Measurements from ENCODE around the gene ADGRV1.

Gene ADGRV1

GRCh38 chr5:90777959-90778358 lies 219.4 kb downstream of the ADGRV1 start:
- Histone ChIP-seq H3K27ac (ENCODE audit: extremely low read depth, low read depth, low read length) (no peak overlapping the region), H3K36me3 (ENCODE audit: control insufficient read depth in 2 of 2, insufficient read depth in 1 of 2, low read length in 2 of 2) (peaks cover 0 to 16% of the 10 kb centered on the region in 2 experiments), H3K4me1 (ENCODE audit: control insufficient read depth, insufficient read depth, low read length) (no peaks in the 10 kb centered on the region), H3K4me3 (ENCODE audit: low read depth, low read length) (no peak overlapping the region), H3K9me3 (ENCODE audit: control insufficient read depth, insufficient read depth, low read depth, low read length) (no peaks in the 10 kb centered on the region)
- ChIA-PET POLR2A (no interaction called here), CTCF (interaction anchor here (0.5 to 1.3 kb wide), 2 partner anchors 69 to 332 kb away, joined by 3 to 4 read pairs; no protein-coding TSS in a partner anchor)
- TF ChIP-seq EGR2 (tag by site-specific recombination; IDR thresholded peaks at IDR 0.05; ENCODE audit: low read depth), result peak; percentile 47; the same call in 1 of the 2 replicates
- TF ChIP-seq ZFHX2 (tag by site-specific recombination; conservative IDR thresholded peaks at IDR 0.05), result peak; percentile 60
- peak; percentile 65; the same call in 1 of the 2 replicates for TF ChIP-seq ZSCAN4 (tag by site-specific recombination; IDR thresholded peaks at IDR 0.05)
- TF ChIP-seq KLF9 (tag by site-specific recombination; IDR thresholded peaks at IDR 0.05; ENCODE audit: low read depth), result no peak

GRCh38 chr5:90783460-90784333 lies 225.1 kb downstream of the ADGRV1 start:
- no peaks in the 10 kb centered on the region for H3K9me3 ChIP-seq (ENCODE audit: control insufficient read depth, insufficient read depth, low read depth, low read length)
- H3K4me3 ChIP-seq (ENCODE audit: low read depth, low read length), result no peak overlapping the region
- no peak overlapping the region for H3K27ac ChIP-seq (ENCODE audit: extremely low read depth, low read depth, low read length)
- ChIA-PET CTCF (interaction anchor here (0.5 to 4.0 kb wide), 40 partner anchors 9 to 641 kb away, joined by 3 to 53 read pairs (median 4); partner anchors contain the start of genes LYSMD3, MBLAC2 and POLR3G), POLR2A (interaction anchor here (1.1 kb wide), 1 partner anchor 374 kb away, joined by 3 read pairs; the partner anchor contains the start of gene CETN3)
- H3K36me3 ChIP-seq (ENCODE audit: control insufficient read depth in 2 of 2, insufficient read depth in 1 of 2, low read length in 2 of 2), result peaks cover 11 to 26% of the 10 kb centered on the region in 2 experiments
- no peaks in the 10 kb centered on the region for H3K4me1 ChIP-seq (ENCODE audit: control insufficient read depth, insufficient read depth, low read length)
- TF ChIP-seq SCRT1 (tag by site-specific recombination; IDR thresholded peaks at IDR 0.05; ENCODE audit: borderline replicate concordance) (no peak), ZNF121 (tag by site-specific recombination; IDR thresholded peaks at IDR 0.05) (no peak), ZNF580 (tag by site-specific recombination; IDR thresholded peaks at IDR 0.05) (no peak), ZNF658 (tag by site-specific recombination; IDR thresholded peaks at IDR 0.05) (no peak), MEIS1 (CRISPR knock-in tag; IDR thresholded peaks at IDR 0.05; ENCODE audit: borderline replicate concordance) (no peak), ZNF596 (tag by site-specific recombination; IDR thresholded peaks at IDR 0.05) (no peak), SETDB1 (IDR thresholded peaks at IDR 0.05; ENCODE audit: insufficient read length, low read length) (no peak), CTCF (tag by site-specific recombination; IDR thresholded peaks at IDR 0.05) (peak; percentile 66), ZNF843 (tag by site-specific recombination; IDR thresholded peaks at IDR 0.05) (no peak), ZNF555 (tag by site-specific recombination; conservative IDR thresholded peaks at IDR 0.05) (no peak), SP7 (tag by site-specific recombination; IDR thresholded peaks at IDR 0.05) (no peak), ZNF2 (tag by site-specific recombination; IDR thresholded peaks at IDR 0.05) (0 out of 2 replicates have a peak, but pooled peaks have one; percentile 20), HOXD13 (CRISPR knock-in tag; IDR thresholded peaks at IDR 0.05; ENCODE audit: borderline replicate concordance) (no peak), ZNF624 (tag by site-specific recombination; IDR thresholded peaks at IDR 0.05) (no peak), KLF10 (tag by site-specific recombination; IDR thresholded peaks at IDR 0.05) (no peak), ZNF660 (tag by site-specific recombination; IDR thresholded peaks at IDR 0.05) (peak; percentile 59; the same call in 1 of the 2 replicates), TSHZ1 (tag by site-specific recombination; IDR thresholded peaks at IDR 0.05; ENCODE audit: borderline replicate concordance) (no peak), SCRT2 (tag by site-specific recombination; IDR thresholded peaks at IDR 0.05) (peak; percentile 68), INSM2 (tag by site-specific recombination; IDR thresholded peaks at IDR 0.05) (no peak), ZNF473 (tag by site-specific recombination; IDR thresholded peaks at IDR 0.05) (no peak)
